Measurements from ENCODE around the gene KIF1B.

The KIF1B gene

GRCh38 chr1:10325521-10325920, 115.2 kb downstream of the KIF1B start:
- TF ChIP-seq CTCF (IDR thresholded peaks at IDR 0.05; ENCODE audit: low read depth, low read length): no peak
- H3K4me3 ChIP-seq (ENCODE audit: low read depth, low read length): no peak overlapping the region
- DNase-seq (ENCODE audit: low read depth, low spot score): no peak
- in situ Hi-C loops (cut with HindIII; ENCODE audit: low sequenced_read_pairs): no loop called here

- in situ Hi-C loops (cut with HindIII; ENCODE audit: low sequenced_read_pairs): no loop called here
- no peak for TF ChIP-seq CTCF (IDR thresholded peaks at IDR 0.05; ENCODE audit: low read depth, low read length)
Measured at GRCh38 chr1:10326251-10326650, 115.9 kb downstream of the KIF1B start.

GRCh38 chr1:10328180-10328963, 118.0 kb downstream of the KIF1B start:
- TF ChIP-seq CTCF (IDR thresholded peaks at IDR 0.05; ENCODE audit: low read depth, low read length): no peak
- in situ Hi-C loops (cut with HindIII; ENCODE audit: low sequenced_read_pairs): no loop called here
- no peak overlapping the region for H3K4me3 ChIP-seq (ENCODE audit: low read depth, low read length)
- DNase-seq (ENCODE audit: low read depth, low spot score): no peak

More at GRCh38 chr1:10326251-10326650, 115.9 kb downstream of the KIF1B start:
- no peak overlapping the region for H3K4me3 ChIP-seq (ENCODE audit: low read depth, low read length)
- DNase-seq (ENCODE audit: low read depth, low spot score): no peak

GRCh38 chr1:10337436-10337835, 127.1 kb downstream of the KIF1B start:
- DNase-seq (ENCODE audit: low read depth, low spot score): no peak
- no peak for TF ChIP-seq CTCF (IDR thresholded peaks at IDR 0.05; ENCODE audit: low read depth, low read length)
- H3K4me3 ChIP-seq (ENCODE audit: low read depth, low read length): no peak overlapping the region
- in situ Hi-C loops (cut with HindIII; ENCODE audit: low sequenced_read_pairs): no loop called here

- peak; percentile 89 for TF ChIP-seq CTCF (IDR thresholded peaks at IDR 0.05; ENCODE audit: low read depth, low read length)
- in situ Hi-C loops (cut with HindIII; ENCODE audit: low sequenced_read_pairs): no loop called here
- no peak overlapping the region for H3K4me3 ChIP-seq (ENCODE audit: low read depth, low read length)
- DNase-seq (ENCODE audit: low read depth, low spot score): peak; percentile 40
Measured at GRCh38 chr1:10338047-10338446, 127.7 kb downstream of the KIF1B start.

- TF ChIP-seq CTCF (IDR thresholded peaks at IDR 0.05; ENCODE audit: low read depth, low read length): no peak
- H3K4me3 ChIP-seq (ENCODE audit: low read depth, low read length): no peak overlapping the region
- in situ Hi-C loops (cut with HindIII; ENCODE audit: low sequenced_read_pairs): no loop called here
Measured at GRCh38 chr1:10338611-10339010, 128.2 kb downstream of the KIF1B start.

More at GRCh38 chr1:10338611-10339010, 128.2 kb downstream of the KIF1B start:
- DNase-seq (ENCODE audit: low read depth, low spot score): no peak

Data from astrocyte of the spinal cord (primary cell).